Activated T-helper 1 cell treated with anti-CD3 and anti-CD28 coated beads, Interleukin-12 subunit alpha, Interleukin-12 subunit beta, Interleukin-2, Interleukin-4 antibody, amounts not matched to agents 30 ng/mL and 10 ng/mL and 1 ng/mL, durations not matched to agents 14 hours and 24 hours and 36 hours (primary cell): ENCODE results near the gene GSTA5. TPM values are rescaled to one million over a fixed set of nuclear protein-coding genes. Genes with fewer than 3 reads are reported as not detected.
"Not testable (repeated sequence)": the region's sequence is repeated elsewhere in the genome, so short reads cannot be mapped to it uniquely, and the experiment has no call there.

ENCODE experiments used
- DNase-seq: peaks from one replicate; pipeline ENCODE4 v3.0.0; 2021; ENCODE audit warnings: low spot score
- H3K27ac Mint-ChIP-seq: one replicate; pipeline ENCODE4 v1.8.0; 2021; ENCODE audit warnings: mild to moderate bottlenecking, mixed read lengths
- H3K27me3 Mint-ChIP-seq: one replicate; pipeline ENCODE4 v1.8.0; 2022; ENCODE audit warnings: mild to moderate bottlenecking, moderate library complexity, mixed read lengths; ENCODE audit not compliant: insufficient read depth
- H3K36me3 Mint-ChIP-seq: one replicate; pipeline ENCODE4 v1.8.0; 2021; ENCODE audit warnings: low read depth, mixed read lengths
- H3K4me1 Mint-ChIP-seq: one replicate; pipeline ENCODE4 v1.8.0; 2021; ENCODE audit warnings: low read depth, mixed read lengths
- H3K4me3 Mint-ChIP-seq: one replicate; pipeline ENCODE4 v1.8.0; 2021; ENCODE audit warnings: mild to moderate bottlenecking, moderate library complexity, mixed read lengths
- H3K9me3 Mint-ChIP-seq: one replicate; pipeline ENCODE4 v1.8.0; 2021; ENCODE audit warnings: mixed read lengths
- intact Hi-C: fragments of 100-400 bp; cut with micrococcal nuclease; formaldehyde crosslinking; loops from one replicate; pipeline ENCODE4 v1.15.1; 2024
- total RNA-seq: library from RNA; stranded (reverse); gene quantifications from 2 replicates; pipeline ENCODE4 v1.2.3, GENCODE V29; 2022

The GSTA5 gene
- total RNA-seq, 1 donor from 2014 or later, result not detected

DNA sequence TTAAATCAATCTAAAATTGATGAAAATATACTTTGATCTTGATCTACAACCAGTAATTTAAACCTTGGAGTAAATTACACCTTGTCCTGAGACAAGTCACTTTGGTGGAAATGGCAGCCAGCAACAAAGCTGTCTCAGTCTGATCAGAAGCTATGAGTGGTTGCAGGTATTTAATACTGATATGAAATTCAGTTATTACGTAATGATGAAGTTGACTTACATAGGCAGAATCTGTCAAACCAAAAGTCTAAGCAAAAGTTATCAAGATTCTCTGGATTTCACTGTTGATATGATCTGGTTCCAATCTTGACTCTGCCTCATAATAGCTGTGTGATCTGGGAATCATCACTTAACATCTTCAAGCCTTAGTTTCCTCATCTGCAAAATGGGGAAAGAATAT is 27.6 kb upstream of the GSTA5 start:
- DNase-seq, result no peak
- H3K27me3 Mint-ChIP-seq, result peaks cover 16% of the 10 kb centered on the region
- no peaks in the 10 kb centered on the region for H3K36me3 Mint-ChIP-seq
- no peaks in the 10 kb centered on the region for H3K4me1 Mint-ChIP-seq
- intact Hi-C loops, result no loop called here
- H3K4me3 Mint-ChIP-seq, result no peak overlapping the region
- no peaks in the 10 kb centered on the region for H3K9me3 Mint-ChIP-seq
- no peak overlapping the region for H3K27ac Mint-ChIP-seq

DNA sequence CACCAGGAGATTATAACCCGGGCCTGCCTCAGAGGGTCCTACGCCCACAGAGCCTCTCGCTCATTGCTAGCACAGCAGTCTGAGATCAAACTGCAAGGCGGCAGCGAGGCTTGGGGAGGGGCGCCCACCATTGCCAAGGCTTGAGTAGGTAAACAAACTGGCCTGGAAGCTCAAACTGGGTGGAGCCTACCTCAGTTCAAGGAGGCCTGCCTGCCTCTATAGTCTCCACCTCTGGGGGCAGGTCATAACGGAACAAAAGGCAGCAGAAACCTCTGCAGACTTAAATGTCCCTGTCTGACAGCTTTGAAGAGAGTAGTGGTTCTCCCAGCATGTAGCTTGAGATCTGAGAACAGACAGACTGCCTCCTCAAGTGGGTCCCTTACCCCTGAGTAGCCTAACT is 20.5 kb upstream of the GSTA5 start:
- H3K27ac Mint-ChIP-seq, DNase-seq, H3K9me3 Mint-ChIP-seq, H3K36me3 Mint-ChIP-seq, H3K4me3 Mint-ChIP-seq, intact Hi-C loops, H3K27me3 Mint-ChIP-seq, H3K4me1 Mint-ChIP-seq: not testable (repeated sequence)

DNA sequence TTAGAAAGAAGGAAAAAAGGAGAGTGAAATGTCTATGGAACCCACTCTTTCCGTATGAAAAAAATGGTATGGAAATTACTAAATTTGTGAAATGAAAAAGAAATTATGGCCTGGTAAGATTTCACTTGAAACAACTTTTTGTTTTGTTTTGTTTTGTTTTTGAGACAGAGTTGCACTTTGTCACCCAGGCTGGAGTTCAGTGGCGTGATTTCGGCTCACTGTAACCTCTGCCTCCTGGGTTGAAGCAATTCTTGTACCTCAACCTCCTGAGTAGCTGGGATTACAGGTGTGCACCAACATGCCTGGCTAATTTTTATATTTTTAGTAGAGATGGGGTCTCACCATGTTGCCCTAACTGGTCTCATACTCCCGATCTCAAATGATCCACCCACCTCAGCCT is 17.8 kb upstream of the GSTA5 start:
- intact Hi-C loops, result no loop called here
- Mint-ChIP-seq H3K4me1 (no peaks in the 10 kb centered on the region), H3K36me3 (no peaks in the 10 kb centered on the region)

GRCh38 chr6:52856137-52856536 is 15.5 kb upstream of the GSTA5 start:
- H3K4me1 Mint-ChIP-seq, H3K4me3 Mint-ChIP-seq, H3K9me3 Mint-ChIP-seq, DNase-seq, intact Hi-C loops, H3K36me3 Mint-ChIP-seq, H3K27ac Mint-ChIP-seq: not testable (repeated sequence)
- peaks cover 19% of the 10 kb centered on the region for H3K27me3 Mint-ChIP-seq

More for the DNA sequence above, 17.8 kb upstream of the GSTA5 start:
- DNase-seq, result no peak
- no peaks in the 10 kb centered on the region for H3K9me3 Mint-ChIP-seq
- H3K27ac Mint-ChIP-seq, result no peak overlapping the region
- no peak overlapping the region for H3K4me3 Mint-ChIP-seq
- peaks cover 9% of the 10 kb centered on the region for H3K27me3 Mint-ChIP-seq

- Mint-ChIP-seq H3K4me3 (no peak overlapping the region), H3K27me3 (peaks cover 22% of the 10 kb centered on the region), H3K4me1 (no peaks in the 10 kb centered on the region), H3K9me3 (no peaks in the 10 kb centered on the region), H3K36me3 (no peaks in the 10 kb centered on the region), H3K27ac (no peak overlapping the region)
- DNase-seq, result no peak
- intact Hi-C loops, result no loop called here
Measured at GRCh38 chr6:52849137-52849536, 8.5 kb upstream of the GSTA5 start.

- H3K27me3 Mint-ChIP-seq, result peaks cover 10% of the 10 kb centered on the region
- intact Hi-C loops, result no loop called here
- no peaks in the 10 kb centered on the region for H3K36me3 Mint-ChIP-seq
- no peak overlapping the region for H3K27ac Mint-ChIP-seq
- H3K4me1 Mint-ChIP-seq, result no peaks in the 10 kb centered on the region
- H3K4me3 Mint-ChIP-seq, result no peak overlapping the region
- DNase-seq, result no peak
- no peaks in the 10 kb centered on the region for H3K9me3 Mint-ChIP-seq
Measured at GRCh38 chr6:52846002-52846401, 5.4 kb upstream of the GSTA5 start.

DNA sequence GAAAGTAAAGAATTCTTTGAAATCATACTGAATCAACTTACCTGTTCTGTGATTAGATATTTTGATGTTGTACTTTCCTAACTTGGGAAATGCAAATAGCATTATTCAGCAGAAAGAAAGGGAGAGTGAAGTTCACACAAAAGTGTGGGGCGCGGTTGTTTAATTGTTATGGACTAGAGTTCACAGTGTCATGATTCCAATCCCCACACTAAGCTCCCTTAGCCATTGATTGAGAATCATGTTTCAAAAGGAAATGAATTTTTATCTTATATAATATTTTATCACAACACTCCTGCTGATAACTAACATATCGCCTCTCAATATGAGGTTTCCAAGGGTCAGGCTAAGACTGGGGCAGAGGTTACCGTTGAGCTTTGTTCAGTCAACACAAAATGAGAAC is 3.0 kb upstream of the GSTA5 start:
- H3K27ac Mint-ChIP-seq, result no peak overlapping the region
- peaks cover 10% of the 10 kb centered on the region for H3K27me3 Mint-ChIP-seq
- intact Hi-C loops, result no loop called here
- no peak overlapping the region for H3K4me3 Mint-ChIP-seq
- peaks cover 6% of the 10 kb centered on the region for H3K4me1 Mint-ChIP-seq
- no peak for DNase-seq
- H3K9me3 Mint-ChIP-seq, result no peaks in the 10 kb centered on the region
- H3K36me3 Mint-ChIP-seq, result no peaks in the 10 kb centered on the region

GRCh38 chr6:52839124-52840055 is 1.2 kb downstream of the GSTA5 start:
- Mint-ChIP-seq H3K4me3 (no peak overlapping the region), H3K4me1 (peaks cover 6% of the 10 kb centered on the region), H3K27ac (no peak overlapping the region), H3K9me3 (no peaks in the 10 kb centered on the region), H3K27me3 (peaks cover 19% of the 10 kb centered on the region), H3K36me3 (no peaks in the 10 kb centered on the region)
- peak; percentile 2 for DNase-seq
- intact Hi-C loops, result loop anchor here (2.0 kb wide), 2 partner anchors 43 to 157 kb away; no protein-coding TSS in a partner anchor

DNA sequence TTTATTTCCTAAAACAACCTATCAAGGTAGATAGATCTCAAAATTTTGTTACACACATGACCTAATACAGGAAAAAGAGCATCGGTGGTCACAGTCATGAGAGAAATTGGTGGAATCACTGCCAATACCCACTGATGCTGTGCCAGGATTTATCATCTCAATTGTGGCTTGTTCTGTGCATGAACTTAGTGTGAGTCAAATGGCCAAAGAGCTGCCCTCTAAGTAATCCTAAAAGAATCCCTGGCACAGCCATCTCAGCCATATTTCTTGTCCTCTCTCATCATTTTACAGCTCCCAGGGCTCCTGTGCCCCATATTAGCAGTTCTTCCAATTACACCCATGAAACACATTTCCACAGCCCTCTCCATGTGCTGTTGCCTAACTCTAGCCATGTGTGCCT is 6.1 kb downstream of the GSTA5 start:
- H3K9me3 Mint-ChIP-seq, result no peaks in the 10 kb centered on the region
- no peak for DNase-seq
- H3K4me1 Mint-ChIP-seq, result peaks cover 1% of the 10 kb centered on the region
- no peaks in the 10 kb centered on the region for H3K36me3 Mint-ChIP-seq
- H3K27ac Mint-ChIP-seq, result no peak overlapping the region
- peaks cover 24% of the 10 kb centered on the region for H3K27me3 Mint-ChIP-seq
- intact Hi-C loops, result no loop called here
- no peak overlapping the region for H3K4me3 Mint-ChIP-seq

GRCh38 chr6:52830869-52831268 is 9.7 kb downstream of the GSTA5 start:
- not testable (repeated sequence) for H3K27ac Mint-ChIP-seq, H3K9me3 Mint-ChIP-seq

GRCh38 chr6:52829046-52829817 is 11.4 kb downstream of the GSTA5 start:
- no peak for DNase-seq
- intact Hi-C loops, result no loop called here
- Mint-ChIP-seq H3K27me3 (peaks cover 10% of the 10 kb centered on the region), H3K27ac (no peak overlapping the region), H3K36me3 (no peaks in the 10 kb centered on the region), H3K9me3 (no peaks in the 10 kb centered on the region), H3K4me1 (no peaks in the 10 kb centered on the region), H3K4me3 (no peak overlapping the region)

More at GRCh38 chr6:52830869-52831268, 9.7 kb downstream of the GSTA5 start:
- peaks cover 17% of the 10 kb centered on the region for H3K27me3 Mint-ChIP-seq
- DNase-seq, H3K4me3 Mint-ChIP-seq, intact Hi-C loops, H3K36me3 Mint-ChIP-seq, H3K4me1 Mint-ChIP-seq: not testable (repeated sequence)

- intact Hi-C loops, H3K9me3 Mint-ChIP-seq, H3K36me3 Mint-ChIP-seq, H3K27ac Mint-ChIP-seq, H3K27me3 Mint-ChIP-seq, H3K4me3 Mint-ChIP-seq, H3K4me1 Mint-ChIP-seq, DNase-seq: not testable (repeated sequence)
Measured at GRCh38 chr6:52828621-52829020, 12.0 kb downstream of the GSTA5 start.
